PFSK-1 (cell line): Measurements from ENCODE around the gene GPR42.

ENCODE experiments used
- FOXP2 ChIP-seq: optimal IDR thresholded peaks from 2 replicates; pipeline ENCODE3; 2011; ENCODE audit warnings: borderline replicate concordance, control low read depth, inconsistent platforms; ENCODE audit not compliant: insufficient read depth; ENCODE audit errors: extremely low read length, extremely low read depth
- POLR2AphosphoS5 ChIP-seq: IDR thresholded peaks from 2 replicates; pipeline ENCODE4 v1.6.1; 2012; ENCODE audit warnings: low read depth, mild to moderate bottlenecking, control low read depth, low read length, moderate library complexity
- REST ChIP-seq, 2 experiments: IDR thresholded peaks; 2 replicates each; pipeline versions ENCODE4 v1.6.1 to v1.8.0; 2011 to 2012; ENCODE audit warnings: low read depth in 2 of 2, low read length in 2 of 2, control low read depth in 1 of 2, inconsistent platforms in 1 of 2, mild to moderate bottlenecking in 1 of 2, moderate library complexity in 1 of 2; ENCODE audit not compliant: insufficient read depth in 1 of 2
- SIN3A ChIP-seq: IDR thresholded peaks from 2 replicates; pipeline ENCODE4 v1.6.1; 2012; ENCODE audit warnings: mild to moderate bottlenecking, low read length, moderate library complexity, borderline replicate concordance; ENCODE audit not compliant: insufficient read depth
- TAF1 ChIP-seq: IDR thresholded peaks from 2 replicates; pipeline ENCODE4 v1.6.1; 2012; ENCODE audit warnings: low read length, control low read depth, borderline replicate concordance; ENCODE audit not compliant: insufficient read depth

GPR42 gene

GRCh38 chr19:35397064-35397463 lies 26.2 kb downstream of the GPR42 start:
- TF ChIP-seq TAF1 = no peak
- no peak for TF ChIP-seq REST (IDR thresholded peaks at IDR 0.05; ENCODE audit: insufficient read depth in 1 of 2, low read depth in 2 of 2, low read length in 2 of 2)
- no peak for TF ChIP-seq SIN3A
- no peak for TF ChIP-seq FOXP2
- no peak for TF ChIP-seq POLR2AphosphoS5

GRCh38 chr19:35398570-35398969 lies 27.7 kb downstream of the GPR42 start:
- TF ChIP-seq FOXP2 (no peak), SIN3A (no peak), REST (IDR thresholded peaks at IDR 0.05; ENCODE audit: insufficient read depth in 1 of 2, low read depth in 2 of 2, low read length in 2 of 2) (no peak), POLR2AphosphoS5 (no peak), TAF1 (no peak)

- no peak for TF ChIP-seq SIN3A
These were observed 28.4 kb downstream of the GPR42 start for GRCh38 chr19:35399231-35399630.

- TF ChIP-seq SIN3A = no peak
- TF ChIP-seq REST (IDR thresholded peaks at IDR 0.05; ENCODE audit: insufficient read depth in 1 of 2, low read depth in 2 of 2, low read length in 2 of 2) = no peak
- TF ChIP-seq FOXP2 = no peak
- no peak for TF ChIP-seq TAF1
- TF ChIP-seq POLR2AphosphoS5 = no peak
These were observed 29.3 kb downstream of the GPR42 start for GRCh38 chr19:35399948-35400772.

- TF ChIP-seq SIN3A (no peak), POLR2AphosphoS5 (no peak), TAF1 (no peak), FOXP2 (no peak), REST (IDR thresholded peaks at IDR 0.05; ENCODE audit: insufficient read depth in 1 of 2, low read depth in 2 of 2, low read length in 2 of 2) (no peak)
These were observed 29.9 kb downstream of the GPR42 start for GRCh38 chr19:35400773-35401100.
